Sigmoid colon (tissue), 7 donors: Measurements from ENCODE around the gene DGKI. TPM values are rescaled to one million over a fixed set of nuclear protein-coding genes. Genes with fewer than 3 reads are reported as not detected.

Experiments used
- DNase-seq: peaks from one replicate; pipeline ENCODE4 v3.0.0-alpha.2; 2019
- H3K27ac ChIP-seq, 4 donors: fragments of 200-600 bp; sonication (generic); one replicate each; pipeline ENCODE4 v1.5.1; 2016 to 2019; ENCODE audit warnings: mild to moderate bottlenecking in 1 of 4
- H3K27me3 ChIP-seq, 3 donors: fragments of 200-600 bp; sonication (generic); one replicate each; pipeline ENCODE4 v1.5.1; 2019; ENCODE audit warnings: mild to moderate bottlenecking in 1 of 3
- H3K36me3 ChIP-seq, 4 donors: fragments of 200-600 bp; sonication (generic); one replicate each; pipeline ENCODE4 v1.5.1; 2016 to 2019
- H3K4me1 ChIP-seq, 4 donors: fragments of 200-600 bp; sonication (generic); one replicate each; pipeline ENCODE4 v1.5.1; 2017 to 2019
- H3K4me3 ChIP-seq, 4 donors: fragments of 200-600 bp; sonication (generic); one replicate each; pipeline ENCODE4 v1.5.1; 2017 to 2019; ENCODE audit warnings: mild to moderate bottlenecking in 2 of 4, moderate library complexity in 1 of 4
- H3K9me3 ChIP-seq, 4 donors: fragments of 200-600 bp in 3 of 4; sonication (generic) in 3 of 4; one replicate each; pipeline versions ENCODE4 v1.5.1 to v1.6.1; 2013 to 2019
- EP300 ChIP-seq, 4 donors: sonication (generic); formaldehyde crosslinking; IDR thresholded peaks; one replicate each; pipeline ENCODE4 v1.6.1; 2017; ENCODE audit warnings: antibody characterized with exemption in 4 of 4
- POLR2A ChIP-seq, 2 donors: fragments of 450-650 bp; IDR thresholded peaks; one replicate each; pipeline ENCODE4 v1.6.1; 2016; ENCODE audit warnings: antibody characterized with exemption in 2 of 2, mild to moderate bottlenecking in 2 of 2, moderate library complexity in 2 of 2
- POLR2AphosphoS5 ChIP-seq, 4 donors: sonication (generic); formaldehyde crosslinking; IDR thresholded peaks; one replicate each; pipeline ENCODE4 v1.6.1; 2017; ENCODE audit warnings: antibody characterized with exemption in 4 of 4
- WGBS, 2 donors: extraction: QIAGEN DNeasy Blood & Tissue Kit; methylation state at CpG; one replicate each; pipeline ENCODE4 v1.1.7; 2013; 5-methylcytosine and 5-hydroxymethylcytosine counted together
- intact Hi-C: fragments of 100-400 bp; cut with DNase I; formaldehyde crosslinking; loops from one replicate; pipeline ENCODE4 v1.15.1; 2023
- polyA plus RNA-seq, 3 donors: library from polyadenylated mRNA; stranded (reverse); fragments of 200-250 nt; gene quantifications; one replicate each; pipeline ENCODE4 v1.2.3, GENCODE V29; 2013
- total RNA-seq, 4 donors: library from RNA; depleted of rRNA; stranded (reverse); fragments of >200 nt; gene quantifications; one replicate each; pipeline ENCODE4 v1.1.0, GENCODE V29; 2016
- TF ChIP-seq, protein P1 (sequence below), 4 experiments: fragments of 450-650 bp in 3 of 4; fragments of 200-600 bp in 1 of 4; IDR thresholded peaks; one replicate each; pipeline ENCODE4 v1.5.1; 2016 to 2019; ENCODE audit warnings: antibody characterized with exemption in 4 of 4, mild to moderate bottlenecking in 3 of 4, moderate library complexity in 2 of 4
- donor health status: healthy with polysubstance abuse.
- donor health status: Bipolar disorder and iron deficiency.
- donor health status: healthy.

The DGKI gene
- total and polyA plus RNA-seq, 7 donors: 0.17 to 7.6 (median 1.0) TPM; not detected in 1

DNA sequence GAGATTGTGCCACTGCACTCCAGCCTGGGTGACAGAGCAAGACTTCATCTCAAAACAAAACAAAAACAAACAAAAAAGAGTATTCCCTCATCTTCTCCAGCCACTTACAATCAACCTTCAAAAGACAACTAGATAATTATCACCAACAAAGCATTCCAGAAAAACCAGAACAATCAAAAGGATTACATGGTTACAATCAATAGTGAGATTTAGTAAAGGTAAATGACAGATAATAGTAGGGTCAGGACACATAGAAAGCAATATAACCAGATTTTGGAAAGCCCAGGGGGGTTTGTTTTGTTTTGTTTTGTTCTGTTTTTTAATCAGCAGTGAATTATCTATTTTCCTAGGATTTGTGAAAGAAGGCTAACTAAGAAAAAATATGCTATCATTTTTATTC is 412.2 kb downstream of the DGKI start:
- H3K4me1 ChIP-seq: peaks cover 0 to 8% (median 0%) of the 10 kb centered on the region in 4 donors
- TF ChIP-seq, protein P1, sequence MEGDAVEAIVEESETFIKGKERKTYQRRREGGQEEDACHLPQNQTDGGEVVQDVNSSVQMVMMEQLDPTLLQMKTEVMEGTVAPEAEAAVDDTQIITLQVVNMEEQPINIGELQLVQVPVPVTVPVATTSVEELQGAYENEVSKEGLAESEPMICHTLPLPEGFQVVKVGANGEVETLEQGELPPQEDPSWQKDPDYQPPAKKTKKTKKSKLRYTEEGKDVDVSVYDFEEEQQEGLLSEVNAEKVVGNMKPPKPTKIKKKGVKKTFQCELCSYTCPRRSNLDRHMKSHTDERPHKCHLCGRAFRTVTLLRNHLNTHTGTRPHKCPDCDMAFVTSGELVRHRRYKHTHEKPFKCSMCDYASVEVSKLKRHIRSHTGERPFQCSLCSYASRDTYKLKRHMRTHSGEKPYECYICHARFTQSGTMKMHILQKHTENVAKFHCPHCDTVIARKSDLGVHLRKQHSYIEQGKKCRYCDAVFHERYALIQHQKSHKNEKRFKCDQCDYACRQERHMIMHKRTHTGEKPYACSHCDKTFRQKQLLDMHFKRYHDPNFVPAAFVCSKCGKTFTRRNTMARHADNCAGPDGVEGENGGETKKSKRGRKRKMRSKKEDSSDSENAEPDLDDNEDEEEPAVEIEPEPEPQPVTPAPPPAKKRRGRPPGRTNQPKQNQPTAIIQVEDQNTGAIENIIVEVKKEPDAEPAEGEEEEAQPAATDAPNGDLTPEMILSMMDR (IDR thresholded peaks at IDR 0.05): no peak
- TF ChIP-seq POLR2A (IDR thresholded peaks at IDR 0.05) (no peak), POLR2AphosphoS5 (IDR thresholded peaks at IDR 0.05) (no peak), EP300 (IDR thresholded peaks at IDR 0.05) (no peak)
- H3K9me3 ChIP-seq: no peaks in the 10 kb centered on the region
- H3K27ac ChIP-seq: no peak overlapping the region
- intact Hi-C loops: no loop called here
- DNase-seq: no peak
- no peaks in the 10 kb centered on the region for H3K27me3 ChIP-seq
- no peak overlapping the region for H3K4me3 ChIP-seq
- H3K36me3 ChIP-seq: no peaks in the 10 kb centered on the region

DNA sequence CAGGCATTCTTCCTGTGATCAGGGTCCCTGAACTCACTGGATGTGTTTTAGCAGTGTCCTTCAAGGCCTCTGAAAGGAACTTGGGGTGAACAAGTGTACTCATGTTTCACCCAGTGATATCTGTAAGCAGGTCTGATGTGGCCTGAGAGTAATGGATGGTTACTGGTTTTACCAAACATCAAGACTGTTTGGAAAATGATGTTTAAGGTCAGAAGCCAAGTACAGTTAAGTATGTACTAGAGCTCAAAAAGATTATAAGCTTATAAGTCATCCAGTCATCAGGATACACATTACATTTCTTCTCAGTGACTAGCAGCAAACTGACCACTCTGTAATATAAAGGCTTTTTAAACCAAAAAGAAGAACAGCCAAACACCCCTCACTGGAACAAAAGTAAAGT is 423.5 kb downstream of the DGKI start:
- Histone ChIP-seq H3K36me3 (no peaks in the 10 kb centered on the region), H3K4me1 (peaks cover 0 to 7% (median 0%) of the 10 kb centered on the region in 4 donors), H3K27ac (no peak overlapping the region), H3K4me3 (no peak overlapping the region), H3K27me3 (no peaks in the 10 kb centered on the region), H3K9me3 (no peaks in the 10 kb centered on the region)
- intact Hi-C loops: no loop called here
- DNase-seq: no peak
- TF ChIP-seq, protein P1 (IDR thresholded peaks at IDR 0.05): no peak
- TF ChIP-seq POLR2AphosphoS5 (IDR thresholded peaks at IDR 0.05): no peak
- no peak for TF ChIP-seq EP300 (IDR thresholded peaks at IDR 0.05)
- no peak for TF ChIP-seq POLR2A (IDR thresholded peaks at IDR 0.05)

DNA sequence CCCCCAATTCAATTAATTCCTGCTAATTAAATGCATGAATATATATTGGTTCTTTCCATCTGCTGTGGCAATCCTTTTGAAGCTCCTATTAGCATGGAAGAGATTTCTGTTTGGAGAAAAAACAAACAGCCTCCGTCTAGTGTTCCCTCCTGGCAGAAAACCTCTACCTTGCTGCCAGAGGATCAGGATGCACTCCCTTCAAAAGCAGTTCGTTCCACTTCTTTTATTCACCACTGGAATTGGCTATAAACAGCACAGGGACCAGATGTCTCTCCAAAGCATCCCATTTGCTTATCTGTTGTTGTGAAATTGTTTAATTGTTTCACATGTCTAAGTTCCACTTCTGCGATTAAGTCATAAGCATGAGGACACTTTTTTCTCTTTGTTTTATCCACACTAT is 425.4 kb downstream of the DGKI start:
- Histone ChIP-seq H3K4me3 (no peak overlapping the region), H3K4me1 (peaks cover 0 to 7% (median 2%) of the 10 kb centered on the region in 4 donors), H3K27ac (no peak overlapping the region), H3K9me3 (no peaks in the 10 kb centered on the region), H3K36me3 (no peaks in the 10 kb centered on the region), H3K27me3 (no peaks in the 10 kb centered on the region)
- no peak for TF ChIP-seq POLR2A (IDR thresholded peaks at IDR 0.05)
- 44 to 56% methylated on average over 3 of the region's 3 CpGs for WGBS, 2 donors
- intact Hi-C loops: no loop called here
- DNase-seq: peak; percentile 74

DNA sequence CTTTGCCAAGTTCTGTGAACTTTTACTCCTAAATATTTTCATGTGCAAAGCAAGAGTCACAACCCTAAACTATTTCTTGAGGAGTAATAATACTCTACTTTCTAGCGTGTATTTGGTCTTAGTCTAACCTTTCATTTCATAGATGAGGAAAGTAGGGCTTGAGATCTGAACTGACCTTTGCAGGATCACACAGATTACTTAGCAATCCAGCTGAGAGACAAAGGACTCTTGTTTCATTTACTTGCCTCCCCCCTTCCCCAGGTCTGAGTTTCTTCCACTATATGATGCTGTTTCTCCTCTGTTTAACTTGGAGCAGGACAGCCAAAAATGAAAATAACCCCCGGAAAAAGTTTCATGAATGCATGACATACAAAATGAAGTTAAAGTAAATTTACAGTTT is 427.9 kb downstream of the DGKI start:
- TF ChIP-seq, protein P1 (IDR thresholded peaks at IDR 0.05): no peak
- TF ChIP-seq EP300 (IDR thresholded peaks at IDR 0.05) (no peak), POLR2A (IDR thresholded peaks at IDR 0.05) (no peak), POLR2AphosphoS5 (IDR thresholded peaks at IDR 0.05) (no peak)
- no peak overlapping the region for H3K27ac ChIP-seq
- WGBS, 2 donors: 73 to 81% methylated on average over 2 of the region's 2 CpGs
- no peak for DNase-seq
- peaks cover 0 to 7% (median 2%) of the 10 kb centered on the region in 4 donors for H3K4me1 ChIP-seq
- intact Hi-C loops: no loop called here
- H3K27me3 ChIP-seq: no peaks in the 10 kb centered on the region
- H3K36me3 ChIP-seq: no peaks in the 10 kb centered on the region
- no peaks in the 10 kb centered on the region for H3K9me3 ChIP-seq
- no peak overlapping the region for H3K4me3 ChIP-seq

GRCh38 chr7:137417464-137417863 is 429.3 kb downstream of the DGKI start:
- Histone ChIP-seq H3K27ac (no peak overlapping the region), H3K27me3 (no peaks in the 10 kb centered on the region), H3K4me1 (peaks cover 0 to 7% (median 2%) of the 10 kb centered on the region in 4 donors), H3K36me3 (no peaks in the 10 kb centered on the region), H3K9me3 (no peaks in the 10 kb centered on the region), H3K4me3 (no peak overlapping the region)
- TF ChIP-seq POLR2AphosphoS5 (IDR thresholded peaks at IDR 0.05) (no peak), EP300 (IDR thresholded peaks at IDR 0.05) (no peak), POLR2A (IDR thresholded peaks at IDR 0.05) (no peak)
- TF ChIP-seq, protein P1 (IDR thresholded peaks at IDR 0.05): no peak
- DNase-seq: no peak
- WGBS, 2 donors: 69 to 87% methylated on average over 2 of the region's 2 CpGs
- intact Hi-C loops: no loop called here
